ENCODE measurements around the gene OPALIN. TPM values are rescaled to one million over a fixed set of nuclear protein-coding genes. Genes with fewer than 3 reads are reported as not detected.

Gene OPALIN
- total RNA-seq, 1 experiment from 2014 or later = not detected

- Histone ChIP-seq H3K4me1 (no peaks in the 10 kb centered on the region), H3K27me3 (no peaks in the 10 kb centered on the region), H3K36me3 (no peaks in the 10 kb centered on the region), H3K27ac (no peak overlapping the region), H3K9me3 (replicated peaks) (no peaks in the 10 kb centered on the region), H3K4me3 (no peak overlapping the region)
- DNase-seq = no peak
These were observed 2.0 kb upstream of the OPALIN start for GRCh38 chr10:96360766-96361165.

GRCh38 chr10:96360331-96360730 is 1.5 kb upstream of the OPALIN start:
- Histone ChIP-seq H3K27ac (no peak overlapping the region), H3K4me1 (no peaks in the 10 kb centered on the region), H3K4me3 (no peak overlapping the region), H3K27me3 (no peaks in the 10 kb centered on the region), H3K36me3 (no peaks in the 10 kb centered on the region), H3K9me3 (replicated peaks) (no peaks in the 10 kb centered on the region)
- no peak for DNase-seq

GRCh38 chr10:96359616-96360015 is 814 bp upstream of the OPALIN start:
- Histone ChIP-seq H3K9me3 (replicated peaks) (no peaks in the 10 kb centered on the region), H3K4me1 (no peaks in the 10 kb centered on the region), H3K27ac (no peak overlapping the region), H3K36me3 (no peaks in the 10 kb centered on the region), H3K4me3 (no peak overlapping the region), H3K27me3 (no peaks in the 10 kb centered on the region)
- DNase-seq = no peak

- no peak for DNase-seq
- Histone ChIP-seq H3K9me3 (replicated peaks) (no peaks in the 10 kb centered on the region), H3K4me3 (no peak overlapping the region), H3K4me1 (no peaks in the 10 kb centered on the region), H3K36me3 (no peaks in the 10 kb centered on the region), H3K27me3 (no peaks in the 10 kb centered on the region), H3K27ac (no peak overlapping the region)
These were observed 1.7 kb downstream of the OPALIN start for GRCh38 chr10:96357038-96357620.

- Histone ChIP-seq H3K4me1 (no peaks in the 10 kb centered on the region), H3K9me3 (replicated peaks) (no peaks in the 10 kb centered on the region), H3K27ac (no peak overlapping the region), H3K27me3 (no peaks in the 10 kb centered on the region), H3K4me3 (no peak overlapping the region), H3K36me3 (no peaks in the 10 kb centered on the region)
- DNase-seq = no peak
These were observed 6.2 kb downstream of the OPALIN start for GRCh38 chr10:96352582-96352981.

- no peak for DNase-seq
- no peak overlapping the region for H3K27ac ChIP-seq
These were observed 6.8 kb downstream of the OPALIN start for GRCh38 chr10:96352027-96352426.

GRCh38 chr10:96346295-96346694 is 12.5 kb downstream of the OPALIN start:
- no peak overlapping the region for H3K4me3 ChIP-seq
- H3K27me3 ChIP-seq = no peaks in the 10 kb centered on the region
- no peaks in the 10 kb centered on the region for H3K4me1 ChIP-seq
- 0 out of 2 replicates have a peak, but pooled peaks cover 5% of the 10 kb centered on the region for H3K9me3 ChIP-seq (replicated peaks)
- H3K27ac ChIP-seq = no peak overlapping the region
- H3K36me3 ChIP-seq = no peaks in the 10 kb centered on the region
- DNase-seq = no peak

More at GRCh38 chr10:96352027-96352426, 6.8 kb downstream of the OPALIN start:
- no peaks in the 10 kb centered on the region for H3K36me3 ChIP-seq
- H3K4me1 ChIP-seq = no peaks in the 10 kb centered on the region
- H3K4me3 ChIP-seq = no peak overlapping the region
- H3K27me3 ChIP-seq = no peaks in the 10 kb centered on the region
- no peaks in the 10 kb centered on the region for H3K9me3 ChIP-seq (replicated peaks)

- Histone ChIP-seq H3K27me3 (no peaks in the 10 kb centered on the region), H3K27ac (no peak overlapping the region), H3K9me3 (replicated peaks) (0 out of 2 replicates have a peak, but pooled peaks cover 5% of the 10 kb centered on the region), H3K36me3 (no peaks in the 10 kb centered on the region), H3K4me1 (no peaks in the 10 kb centered on the region), H3K4me3 (no peak overlapping the region)
- no peak for DNase-seq
These were observed 13.6 kb downstream of the OPALIN start for GRCh38 chr10:96345222-96345621.

- no peak for DNase-seq
- 0 out of 2 replicates have a peak, but pooled peaks cover 5% of the 10 kb centered on the region for H3K9me3 ChIP-seq (replicated peaks)
- no peaks in the 10 kb centered on the region for H3K27me3 ChIP-seq
- H3K4me3 ChIP-seq = no peak overlapping the region
- no peaks in the 10 kb centered on the region for H3K4me1 ChIP-seq
- H3K36me3 ChIP-seq = no peaks in the 10 kb centered on the region
- H3K27ac ChIP-seq = no peak overlapping the region
These were observed 14.6 kb downstream of the OPALIN start for GRCh38 chr10:96344178-96344577.

GRCh38 chr10:96342402-96342801 is 16.4 kb downstream of the OPALIN start:
- no peak for DNase-seq
- no peaks in the 10 kb centered on the region for H3K27me3 ChIP-seq
- no peak overlapping the region for H3K4me3 ChIP-seq
- no peaks in the 10 kb centered on the region for H3K36me3 ChIP-seq
- no peak overlapping the region for H3K27ac ChIP-seq
- 0 out of 2 replicates have a peak, but pooled peaks cover 5% of the 10 kb centered on the region for H3K9me3 ChIP-seq (replicated peaks)
- no peaks in the 10 kb centered on the region for H3K4me1 ChIP-seq

- no peak for DNase-seq
- Histone ChIP-seq H3K4me3 (no peak overlapping the region), H3K27ac (no peak overlapping the region), H3K36me3 (no peaks in the 10 kb centered on the region), H3K27me3 (no peaks in the 10 kb centered on the region), H3K4me1 (no peaks in the 10 kb centered on the region), H3K9me3 (replicated peaks) (0 out of 2 replicates have a peak, but pooled peaks cover 5% of the 10 kb centered on the region)
These were observed 17.3 kb downstream of the OPALIN start for GRCh38 chr10:96341219-96342182.

GRCh38 chr10:96339956-96340904 is 18.6 kb downstream of the OPALIN start:
- Histone ChIP-seq H3K9me3 (replicated peaks) (no peaks in the 10 kb centered on the region), H3K36me3 (no peaks in the 10 kb centered on the region), H3K4me1 (no peaks in the 10 kb centered on the region), H3K27me3 (no peaks in the 10 kb centered on the region), H3K4me3 (no peak overlapping the region), H3K27ac (no peak overlapping the region)
- DNase-seq = peak; percentile 54 to 69

- Histone ChIP-seq H3K9me3 (replicated peaks) (no peaks in the 10 kb centered on the region), H3K27ac (no peak overlapping the region), H3K36me3 (no peaks in the 10 kb centered on the region), H3K27me3 (no peaks in the 10 kb centered on the region), H3K4me3 (no peak overlapping the region), H3K4me1 (no peaks in the 10 kb centered on the region)
- DNase-seq = no peak
These were observed 19.4 kb downstream of the OPALIN start for GRCh38 chr10:96339383-96339782.

- no peak overlapping the region for H3K27ac ChIP-seq
- no peaks in the 10 kb centered on the region for H3K27me3 ChIP-seq
- no peaks in the 10 kb centered on the region for H3K9me3 ChIP-seq (replicated peaks)
- H3K36me3 ChIP-seq = no peaks in the 10 kb centered on the region
- H3K4me3 ChIP-seq = no peak overlapping the region
- H3K4me1 ChIP-seq = no peaks in the 10 kb centered on the region
- DNase-seq = no peak
These were observed 20.4 kb downstream of the OPALIN start for GRCh38 chr10:96338279-96338925.

All from SJCRH30 (cell line).